ENCODE results near the gene ACTRT2.

DNA sequence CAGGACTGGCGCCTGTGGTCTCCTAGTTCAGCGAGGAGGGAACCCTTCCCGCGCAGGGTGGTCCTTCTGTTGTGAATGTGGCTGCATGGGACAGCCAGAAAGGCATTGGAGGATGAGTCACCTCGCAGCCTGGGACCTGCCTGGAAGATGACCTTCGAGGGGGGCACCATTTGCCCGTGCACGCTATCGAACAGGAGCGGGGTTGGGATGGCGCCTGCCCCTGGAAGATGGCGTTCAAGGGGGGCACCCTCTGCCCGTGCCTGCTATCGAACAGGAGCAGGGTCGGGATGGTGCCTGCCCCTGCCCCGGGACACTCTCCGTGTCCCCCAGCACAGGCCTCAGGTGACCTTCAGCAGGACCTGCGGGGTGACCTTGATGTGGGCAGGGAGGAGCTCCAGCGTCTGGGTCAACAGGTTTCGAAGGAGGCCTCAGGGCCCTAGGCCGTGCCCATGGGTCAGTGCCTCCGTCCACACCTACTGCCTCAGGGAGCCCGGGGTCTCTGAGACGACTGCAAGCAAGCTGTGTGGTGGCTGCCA is 1.7 kb upstream of the ACTRT2 start:
- TF ChIP-seq, protein P1, sequence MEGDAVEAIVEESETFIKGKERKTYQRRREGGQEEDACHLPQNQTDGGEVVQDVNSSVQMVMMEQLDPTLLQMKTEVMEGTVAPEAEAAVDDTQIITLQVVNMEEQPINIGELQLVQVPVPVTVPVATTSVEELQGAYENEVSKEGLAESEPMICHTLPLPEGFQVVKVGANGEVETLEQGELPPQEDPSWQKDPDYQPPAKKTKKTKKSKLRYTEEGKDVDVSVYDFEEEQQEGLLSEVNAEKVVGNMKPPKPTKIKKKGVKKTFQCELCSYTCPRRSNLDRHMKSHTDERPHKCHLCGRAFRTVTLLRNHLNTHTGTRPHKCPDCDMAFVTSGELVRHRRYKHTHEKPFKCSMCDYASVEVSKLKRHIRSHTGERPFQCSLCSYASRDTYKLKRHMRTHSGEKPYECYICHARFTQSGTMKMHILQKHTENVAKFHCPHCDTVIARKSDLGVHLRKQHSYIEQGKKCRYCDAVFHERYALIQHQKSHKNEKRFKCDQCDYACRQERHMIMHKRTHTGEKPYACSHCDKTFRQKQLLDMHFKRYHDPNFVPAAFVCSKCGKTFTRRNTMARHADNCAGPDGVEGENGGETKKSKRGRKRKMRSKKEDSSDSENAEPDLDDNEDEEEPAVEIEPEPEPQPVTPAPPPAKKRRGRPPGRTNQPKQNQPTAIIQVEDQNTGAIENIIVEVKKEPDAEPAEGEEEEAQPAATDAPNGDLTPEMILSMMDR (IDR thresholded peaks at IDR 0.05; ENCODE audit: poor library complexity) = no peak
- TF ChIP-seq EZH2 (IDR thresholded peaks at IDR 0.05; ENCODE audit: borderline replicate concordance) = no peak

All from hepatocyte (in vitro differentiated cells).